ENCODE results near the gene ABHD14A.

GRCh38 chr3:51971350-51971749 is 3.5 kb upstream of the ABHD14A start:
- TF ChIP-seq CTCF (IDR thresholded peaks at IDR 0.05; ENCODE audit: insufficient read depth, low read length, poor library complexity, severe bottlenecking): no peak
- TF ChIP-seq EZH2phosphoT487 (conservative IDR thresholded peaks at IDR 0.05; ENCODE audit: low read length): no peak

All from SU-DHL-6 (cell line).